ENCODE data around the gene ARL5A.
A peak's percentile ranks its signal among the peaks of the same experiment; 100 is the strongest.
"Not testable (repeated sequence)": the region's sequence is repeated elsewhere in the genome, so short reads cannot be mapped to it uniquely, and the experiment has no call there.

Gene ARL5A

DNA sequence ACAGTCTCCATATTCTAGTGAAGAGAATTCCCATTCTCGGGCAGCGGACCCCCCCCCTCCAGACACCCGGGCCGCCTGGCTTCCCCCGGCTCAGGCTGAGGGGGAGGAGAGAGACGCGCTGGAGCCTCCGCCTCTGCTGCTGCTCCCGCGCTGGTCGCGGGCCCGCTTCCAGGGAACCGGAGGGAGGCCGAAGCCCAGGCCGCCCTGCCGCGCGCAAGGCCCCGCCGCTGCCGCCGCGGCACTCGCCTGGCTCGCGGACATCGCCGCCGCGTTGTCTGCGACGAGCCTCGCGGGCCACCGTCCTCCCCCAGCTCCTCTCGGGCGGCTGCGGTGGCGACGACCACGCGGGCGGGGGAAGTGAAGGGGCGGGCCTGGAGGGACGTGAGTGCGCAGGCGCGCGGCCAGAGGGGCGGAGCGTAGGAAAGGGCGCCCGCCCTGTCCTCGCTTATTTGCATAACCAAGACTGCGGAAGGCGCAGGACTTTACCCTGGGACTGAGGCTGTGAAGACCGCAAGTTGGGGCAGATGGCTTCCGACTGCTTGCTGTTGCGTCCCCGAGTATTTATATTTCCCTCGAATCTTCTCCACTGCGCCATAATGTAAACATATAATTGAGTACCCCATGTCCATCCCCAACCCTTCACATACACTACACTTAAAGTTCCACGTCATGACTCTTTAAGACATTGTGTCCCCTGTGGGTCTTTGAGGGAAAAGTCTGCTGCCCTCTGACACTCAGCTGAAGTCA is at the start of gene ARL5A:
Gene ARL5A, minus strand, starts transcription at position 279 of the 747 bp plus-strand sequence. Its CDS starts 245 bp downstream, at position 34.
- peak; percentile 64 to 76 for DNase-seq

DNA sequence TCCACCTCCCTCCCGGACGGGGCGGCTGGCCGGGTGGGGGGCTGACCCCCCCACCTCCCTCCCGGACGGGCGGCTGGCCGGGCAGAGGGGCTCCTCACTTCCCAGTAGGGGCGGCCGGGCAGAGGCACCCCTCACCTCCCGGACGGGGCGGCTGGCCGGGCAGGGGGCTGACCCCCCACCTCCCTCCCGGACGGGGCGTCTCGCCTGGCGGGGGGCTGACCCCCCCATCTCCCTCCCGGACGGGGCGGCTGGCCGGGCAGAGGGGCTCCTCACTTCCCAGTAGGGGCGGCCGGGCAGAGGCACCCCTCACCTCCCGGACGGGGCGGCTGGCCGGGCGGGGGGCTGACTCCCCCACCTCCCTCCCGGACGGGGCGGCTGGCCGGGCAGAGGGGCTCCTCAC is 47.4 kb upstream of the ARL5A start:
- DNase-seq = not testable (repeated sequence)

- no peak for DNase-seq
Observed at GRCh38 chr2:151872463-151872862, 44.2 kb upstream of the ARL5A start.

- peak in 1 of 2 experiments; percentile 23 for DNase-seq
Observed at GRCh38 chr2:151869291-151869690, 41.1 kb upstream of the ARL5A start.

DNA sequence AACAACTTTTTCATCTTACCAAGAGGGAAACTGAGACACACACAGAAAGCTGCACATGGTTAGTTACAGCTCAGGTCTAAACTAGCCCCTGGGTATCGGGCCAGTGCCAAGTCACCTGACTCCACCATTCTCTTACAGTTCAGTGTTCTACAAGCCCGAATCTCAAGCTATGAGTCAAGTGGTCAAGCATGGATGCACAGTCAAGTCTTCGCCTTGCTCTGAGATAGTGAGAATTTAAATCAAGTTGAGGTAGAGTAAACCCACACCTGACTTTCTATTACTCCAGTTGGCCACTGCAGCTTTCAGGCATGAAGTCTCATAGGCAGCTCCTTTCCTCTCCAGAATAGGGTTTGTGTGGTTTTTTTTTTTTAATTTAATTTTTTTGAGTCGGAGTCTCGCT is 34.5 kb upstream of the ARL5A start:
- DNase-seq = no peak

GRCh38 chr2:151861174-151861573 is 33.0 kb upstream of the ARL5A start:
- no peak for DNase-seq

DNA sequence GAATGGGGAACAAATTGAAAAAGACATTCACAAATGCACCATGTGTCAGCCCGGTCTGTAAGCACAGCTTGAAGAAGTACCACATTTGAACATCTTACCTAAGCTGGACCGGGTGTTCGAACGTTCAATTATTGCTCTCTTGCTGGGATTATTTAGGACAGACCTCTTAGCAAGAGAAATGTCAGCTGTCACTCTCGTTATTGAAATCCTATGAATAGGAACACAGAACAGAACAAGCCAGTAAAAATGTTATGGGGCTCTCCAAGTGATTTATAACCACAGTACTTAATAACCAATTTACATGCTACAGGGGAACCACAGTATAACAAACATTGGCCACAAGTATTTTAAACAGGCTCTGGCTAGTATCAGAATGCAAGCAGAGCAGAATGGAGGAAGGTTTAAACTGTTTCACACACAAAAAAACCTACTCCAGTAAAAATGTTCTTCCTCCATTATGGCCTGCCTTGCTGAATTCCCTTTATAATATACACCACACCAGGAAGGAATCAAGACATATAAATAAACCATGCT is 32.5 kb upstream of the ARL5A start:
- no peak for DNase-seq

GRCh38 chr2:151860210-151860609 is 32.0 kb upstream of the ARL5A start:
- no peak for DNase-seq

GRCh38 chr2:151857650-151858049 is 29.4 kb upstream of the ARL5A start:
- no peak for DNase-seq

DNA sequence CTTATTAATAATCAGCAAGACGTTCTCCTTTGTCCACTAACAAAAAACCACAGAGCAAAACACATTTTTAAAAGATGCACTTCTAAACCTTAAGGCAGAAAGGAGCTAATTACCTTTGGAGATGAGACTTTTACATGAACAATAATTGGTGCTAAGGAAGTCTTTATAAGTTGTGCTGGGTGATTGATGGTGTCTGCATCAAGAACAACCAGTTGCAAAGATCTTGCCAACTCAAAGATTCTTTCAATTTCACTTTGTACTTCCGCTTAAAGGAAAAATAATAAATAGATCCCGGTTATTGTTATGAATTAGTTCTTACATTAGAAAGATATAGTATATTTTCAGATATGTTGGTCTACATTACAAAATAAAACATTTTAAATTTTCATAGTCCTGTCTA is 26.9 kb upstream of the ARL5A start:
- no peak for DNase-seq

GRCh38 chr2:151853070-151853758 is 25.0 kb upstream of the ARL5A start:
- no peak for DNase-seq

GRCh38 chr2:151852260-151853069 is 24.2 kb upstream of the ARL5A start:
- DNase-seq = no peak

DNA sequence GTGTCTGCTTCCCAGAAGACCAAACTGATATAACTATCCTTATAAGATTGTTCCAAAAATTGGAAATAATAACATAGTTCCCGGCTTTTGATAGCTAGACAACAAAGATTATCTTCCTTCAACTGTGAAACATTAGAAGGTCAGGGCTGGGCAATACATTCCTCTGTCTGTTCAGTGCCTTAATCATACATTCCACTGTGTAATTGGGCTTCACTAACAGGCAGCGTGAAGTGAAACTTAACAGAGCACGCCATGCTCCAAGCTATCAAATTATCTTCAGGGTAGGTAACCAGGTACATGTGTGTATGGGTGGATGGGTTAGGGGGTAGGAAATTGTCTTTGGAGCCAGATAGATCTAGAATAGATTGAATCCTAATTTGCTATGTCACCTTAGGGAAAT is 23.5 kb upstream of the ARL5A start:
- DNase-seq = no peak

- DNase-seq = no peak
Observed at GRCh38 chr2:151849413-151850010, 21.3 kb upstream of the ARL5A start.

DNA sequence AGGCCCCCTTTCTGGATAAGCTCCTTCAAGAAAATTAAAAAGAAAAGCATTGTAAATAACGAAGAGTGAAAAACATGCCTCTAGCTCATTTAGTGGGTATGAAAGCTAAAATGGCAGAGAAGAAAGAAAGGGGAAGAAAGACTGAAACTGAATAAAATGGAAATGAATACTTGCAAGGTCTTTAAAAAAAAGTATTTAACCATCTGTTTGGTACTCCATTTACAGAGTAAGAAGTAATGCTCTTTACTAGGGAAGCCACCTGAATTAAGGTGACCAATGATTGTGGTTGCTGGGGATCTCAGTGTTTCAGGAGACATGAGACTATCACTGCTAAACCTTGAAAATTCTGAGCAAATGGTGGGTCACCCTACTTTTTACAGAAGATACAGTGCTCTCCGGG is 17.7 kb upstream of the ARL5A start:
- no peak for DNase-seq

GRCh38 chr2:151845481-151845880 is 17.3 kb upstream of the ARL5A start:
- no peak for DNase-seq

DNA sequence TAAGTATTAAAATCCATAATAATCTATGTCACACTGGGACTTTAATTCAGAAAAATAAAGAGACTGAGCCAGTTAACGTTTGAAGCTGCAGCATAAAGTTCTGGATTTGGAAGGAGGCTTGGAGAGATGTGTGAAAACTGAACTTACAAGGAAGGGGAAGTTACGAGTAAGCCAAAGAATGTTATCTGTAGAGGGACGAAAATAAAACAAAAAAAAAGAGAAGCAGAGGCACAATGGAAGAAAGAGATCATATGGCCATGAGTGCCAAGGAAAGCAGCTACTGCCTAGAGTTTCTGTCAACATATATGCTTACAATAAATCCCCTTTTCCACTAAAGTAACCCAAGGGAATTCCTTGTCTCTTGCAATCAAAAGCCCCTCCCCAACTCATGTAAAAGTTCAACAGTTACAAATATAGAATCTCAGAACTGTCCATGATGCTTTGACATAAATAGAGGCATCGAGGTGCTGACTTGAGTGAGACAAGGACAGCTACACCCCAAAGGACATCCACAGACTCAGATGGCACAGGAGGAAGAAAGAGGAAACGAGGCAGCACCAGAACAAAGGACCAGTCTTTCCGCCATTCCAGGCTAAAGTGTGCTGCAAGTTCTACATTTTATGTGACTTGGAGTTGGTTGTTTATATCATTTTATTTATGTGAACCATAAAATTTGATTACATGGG is 16.1 kb upstream of the ARL5A start:
- no peak for DNase-seq

DNA sequence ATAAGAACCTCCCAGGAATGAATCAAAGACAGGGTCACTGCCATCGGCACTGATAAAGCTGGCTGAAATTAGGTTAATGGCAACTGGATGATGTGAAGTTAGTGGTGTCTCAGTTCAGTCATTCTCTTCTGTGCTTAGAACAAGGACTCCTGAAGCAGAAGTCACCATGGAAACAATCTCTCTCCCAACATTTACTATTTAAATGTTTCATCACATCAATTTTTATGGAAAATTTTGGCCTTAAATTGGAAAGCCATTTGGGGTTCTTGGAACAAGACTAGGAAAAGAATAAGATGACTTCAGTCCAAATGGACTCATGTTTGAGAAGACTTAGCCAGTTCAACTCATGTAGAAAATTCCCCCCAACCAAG is 15.5 kb upstream of the ARL5A start:
- no peak for DNase-seq

DNA sequence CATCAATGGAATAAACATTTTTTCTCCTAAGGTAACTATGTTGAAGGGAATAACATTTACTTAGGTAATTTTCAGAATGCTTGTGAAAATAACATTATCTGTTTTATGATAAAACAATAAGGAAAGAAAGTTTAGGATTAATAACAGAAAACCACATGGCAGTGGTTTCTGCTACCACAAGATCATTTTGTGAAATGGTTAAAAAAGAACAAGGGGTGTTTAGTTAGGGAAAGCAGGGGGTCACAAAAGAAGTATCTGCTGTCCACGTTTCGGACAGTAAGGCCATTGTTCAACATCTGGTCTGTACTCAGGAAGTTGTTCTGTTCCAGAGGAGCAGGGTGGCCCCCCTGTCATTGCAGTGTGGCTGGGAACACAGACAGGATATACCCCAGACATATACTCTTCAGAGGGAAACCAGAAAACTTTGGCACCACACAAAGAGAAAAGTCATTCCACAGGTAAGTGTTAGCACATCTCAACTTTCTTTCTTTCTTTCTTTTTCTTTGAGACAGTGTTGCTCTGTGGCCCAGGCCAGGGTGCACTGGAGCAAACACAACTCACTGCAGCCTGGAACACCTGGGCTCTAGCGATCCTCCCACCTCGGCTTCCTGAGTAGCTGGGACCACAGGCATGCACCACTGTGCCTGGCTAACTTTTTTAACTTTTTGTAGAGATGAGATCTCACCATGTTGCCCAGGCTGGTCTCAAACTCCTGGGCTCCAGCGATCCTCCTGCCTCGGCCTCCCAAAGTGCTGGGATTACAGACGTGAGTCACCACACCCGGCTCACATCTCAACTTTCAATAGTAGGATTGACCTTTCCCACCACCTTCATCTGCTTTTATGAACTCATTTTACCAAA is 14.8 kb upstream of the ARL5A start:
- DNase-seq = no peak

DNA sequence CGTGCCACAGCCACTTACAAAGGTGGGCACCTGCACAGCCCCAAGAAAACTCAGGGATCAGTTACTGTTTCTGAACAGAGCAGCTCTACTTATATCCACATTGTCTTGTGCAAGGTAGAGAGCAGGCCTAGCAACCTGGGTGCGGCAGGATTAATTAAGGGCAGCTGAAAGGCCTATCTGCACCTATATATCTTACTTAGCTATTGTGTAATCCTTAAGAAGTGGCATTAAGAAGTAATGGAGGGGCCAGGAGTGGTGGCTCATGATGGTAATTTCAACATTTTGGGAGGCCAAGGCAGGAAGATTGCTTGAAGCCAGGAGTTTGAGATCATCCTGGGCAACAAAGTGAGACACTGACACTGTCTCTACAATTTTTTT is 12.8 kb upstream of the ARL5A start:
- DNase-seq = no peak

Data from cerebellar nuclear complex (tissue), 1 donor.